Measurements from ENCODE around the gene TSFM. TPM values are rescaled to one million over a fixed set of nuclear protein-coding genes. Genes with fewer than 3 reads are reported as not detected.

The TSFM gene
- total RNA-seq, 1 donor from 2014 or later: 28.4 TPM

DNA sequence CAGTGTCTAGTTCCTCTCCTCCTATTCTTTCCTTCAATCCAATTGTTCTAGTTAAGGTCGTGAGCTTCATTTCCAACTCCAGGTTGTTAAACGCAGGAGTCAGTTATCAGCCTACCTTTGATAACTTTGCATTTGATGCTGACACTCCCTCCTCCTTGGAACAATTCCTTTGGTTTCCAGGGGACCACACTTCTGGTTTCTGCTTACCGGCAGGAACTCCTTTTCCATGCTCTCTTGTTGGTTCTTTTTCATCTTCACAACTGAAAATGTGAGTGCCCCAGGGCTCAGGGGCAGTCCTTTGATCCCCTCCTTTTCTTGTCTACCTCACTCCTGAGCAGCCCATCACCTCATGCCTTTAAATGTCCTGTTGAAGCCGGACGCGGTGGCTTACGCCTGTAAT is 5.2 kb upstream of the TSFM start:
- TF ChIP-seq, protein P1, sequence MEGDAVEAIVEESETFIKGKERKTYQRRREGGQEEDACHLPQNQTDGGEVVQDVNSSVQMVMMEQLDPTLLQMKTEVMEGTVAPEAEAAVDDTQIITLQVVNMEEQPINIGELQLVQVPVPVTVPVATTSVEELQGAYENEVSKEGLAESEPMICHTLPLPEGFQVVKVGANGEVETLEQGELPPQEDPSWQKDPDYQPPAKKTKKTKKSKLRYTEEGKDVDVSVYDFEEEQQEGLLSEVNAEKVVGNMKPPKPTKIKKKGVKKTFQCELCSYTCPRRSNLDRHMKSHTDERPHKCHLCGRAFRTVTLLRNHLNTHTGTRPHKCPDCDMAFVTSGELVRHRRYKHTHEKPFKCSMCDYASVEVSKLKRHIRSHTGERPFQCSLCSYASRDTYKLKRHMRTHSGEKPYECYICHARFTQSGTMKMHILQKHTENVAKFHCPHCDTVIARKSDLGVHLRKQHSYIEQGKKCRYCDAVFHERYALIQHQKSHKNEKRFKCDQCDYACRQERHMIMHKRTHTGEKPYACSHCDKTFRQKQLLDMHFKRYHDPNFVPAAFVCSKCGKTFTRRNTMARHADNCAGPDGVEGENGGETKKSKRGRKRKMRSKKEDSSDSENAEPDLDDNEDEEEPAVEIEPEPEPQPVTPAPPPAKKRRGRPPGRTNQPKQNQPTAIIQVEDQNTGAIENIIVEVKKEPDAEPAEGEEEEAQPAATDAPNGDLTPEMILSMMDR (IDR thresholded peaks at IDR 0.05): no peak
- ATAC-seq (ENCODE audit: low read depth): no peak
- H3K27me3 Mint-ChIP-seq: no peaks in the 10 kb centered on the region
- no peak for DNase-seq
- H3K36me3 Mint-ChIP-seq (ENCODE audit: low read depth): no peaks in the 10 kb centered on the region
- ChIA-PET CTCF (interaction anchor here (1.2 kb wide), 1 partner anchor 11 kb away, joined by 3 read pairs; no protein-coding TSS in a partner anchor), POLR2A (interaction anchor here (1.5 kb wide), 1 partner anchor 21 kb away, joined by 5 read pairs; no protein-coding TSS in a partner anchor)
- H3K4me1 Mint-ChIP-seq: peaks cover 8% of the 10 kb centered on the region
- no peak overlapping the region for H3K4me3 Mint-ChIP-seq
- intact Hi-C loops (cut with micrococcal nuclease): no loop called here
- H3K9me3 Mint-ChIP-seq: no peaks in the 10 kb centered on the region
- no peak overlapping the region for H3K27ac Mint-ChIP-seq

GRCh38 chr12:57777911-57778310 is 4.7 kb upstream of the TSFM start:
- H3K27me3 Mint-ChIP-seq: no peaks in the 10 kb centered on the region
- CTCF ChIA-PET: no interaction called here
- TF ChIP-seq, protein P1 (IDR thresholded peaks at IDR 0.05): no peak
- POLR2A ChIA-PET: interaction anchor here (1.5 kb wide), 1 partner anchor 22 kb away, joined by 5 read pairs; no protein-coding TSS in a partner anchor
- no peak overlapping the region for H3K27ac Mint-ChIP-seq
- H3K4me1 Mint-ChIP-seq: peaks cover 11% of the 10 kb centered on the region
- H3K4me3 Mint-ChIP-seq: no peak overlapping the region
- H3K9me3 Mint-ChIP-seq: no peaks in the 10 kb centered on the region
- H3K36me3 Mint-ChIP-seq (ENCODE audit: low read depth): peaks cover 4% of the 10 kb centered on the region
- intact Hi-C loops (cut with micrococcal nuclease): no loop called here
- ATAC-seq (ENCODE audit: low read depth) (no peak), DNase-seq (no peak)

DNA sequence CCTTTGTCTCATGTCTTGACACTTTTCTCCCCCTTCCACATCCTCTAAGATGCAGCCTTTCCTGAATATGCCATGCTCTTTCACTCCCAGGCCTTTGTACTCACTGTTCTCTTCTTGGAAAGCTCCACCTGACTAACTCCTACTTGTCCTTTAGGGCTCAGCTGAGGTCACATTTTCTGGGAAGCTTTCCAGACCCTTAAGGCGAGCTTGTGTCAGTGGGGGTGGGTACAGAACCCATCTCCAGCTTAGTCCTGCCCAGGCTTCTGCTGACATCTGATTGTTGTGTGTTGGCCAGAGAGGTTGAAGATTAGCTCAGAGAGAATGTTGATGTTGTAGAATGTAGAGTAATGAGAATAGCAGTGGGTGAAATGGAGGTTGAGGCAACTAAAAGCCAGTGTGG is 2.9 kb upstream of the TSFM start:
- ATAC-seq (ENCODE audit: low read depth) (no peak), DNase-seq (no peak)
- ChIA-PET POLR2A (no interaction called here), CTCF (no interaction called here)
- Mint-ChIP-seq H3K9me3 (no peaks in the 10 kb centered on the region), H3K4me3 (no peak overlapping the region), H3K27ac (no peak overlapping the region), H3K36me3 (ENCODE audit: low read depth) (peaks cover 10% of the 10 kb centered on the region), H3K27me3 (no peaks in the 10 kb centered on the region), H3K4me1 (peaks cover 20% of the 10 kb centered on the region)
- TF ChIP-seq, protein P1 (IDR thresholded peaks at IDR 0.05): no peak
- intact Hi-C loops (cut with micrococcal nuclease): no loop called here

- DNase-seq (no peak), ATAC-seq (ENCODE audit: low read depth) (no peak)
- intact Hi-C loops (cut with micrococcal nuclease): no loop called here
- ChIA-PET CTCF (no interaction called here), POLR2A (interaction anchor here (2.3 kb wide), 1 partner anchor 8 kb away, joined by 11 read pairs; the partner anchor contains the start of genes EEF1AKMT3 and METTL1)
- H3K9me3 Mint-ChIP-seq: no peaks in the 10 kb centered on the region
- TF ChIP-seq, protein P1 (IDR thresholded peaks at IDR 0.05): no peak
- H3K27ac Mint-ChIP-seq: no peak overlapping the region
- H3K36me3 Mint-ChIP-seq (ENCODE audit: low read depth): peaks cover 12% of the 10 kb centered on the region
- peaks cover 20% of the 10 kb centered on the region for H3K4me1 Mint-ChIP-seq
- H3K4me3 Mint-ChIP-seq: no peak overlapping the region
- H3K27me3 Mint-ChIP-seq: no peaks in the 10 kb centered on the region
Measured at GRCh38 chr12:57780284-57780897, 2.2 kb upstream of the TSFM start.

DNA sequence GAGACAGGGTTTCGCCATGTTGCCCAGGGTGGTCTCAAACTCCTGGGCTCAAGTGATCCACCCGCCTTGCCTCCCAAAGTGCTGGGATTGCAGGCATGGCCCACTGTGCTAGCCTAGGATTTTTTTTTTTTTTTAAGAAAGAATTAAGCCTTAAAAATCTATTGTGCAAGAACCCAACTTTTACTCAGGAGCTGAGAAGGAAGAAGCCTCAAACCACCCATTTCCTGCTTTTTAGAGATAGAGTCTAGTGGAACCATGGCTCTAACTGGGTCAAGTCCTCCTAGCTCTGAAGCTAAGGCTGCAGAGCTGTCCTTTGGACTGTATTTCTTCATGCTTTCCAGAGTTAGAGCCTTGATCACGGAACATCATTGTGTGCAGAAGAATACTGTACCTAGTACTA is 1.3 kb upstream of the TSFM start:
- TF ChIP-seq, protein P1 (IDR thresholded peaks at IDR 0.05): no peak
- POLR2A ChIA-PET: interaction anchor here (2.3 kb wide), 1 partner anchor 9 kb away, joined by 11 read pairs; the partner anchor contains the start of genes EEF1AKMT3 and METTL1
- Mint-ChIP-seq H3K27me3 (no peaks in the 10 kb centered on the region), H3K27ac (no peak overlapping the region), H3K9me3 (no peaks in the 10 kb centered on the region), H3K36me3 (ENCODE audit: low read depth) (peaks cover 18% of the 10 kb centered on the region), H3K4me1 (peaks cover 22% of the 10 kb centered on the region), H3K4me3 (no peak overlapping the region)
- CTCF ChIA-PET: interaction anchor here (0.9 to 1.3 kb wide), 3 partner anchors 19 to 124 kb away, joined by 3 to 9 read pairs (median 5); no protein-coding TSS in a partner anchor
- DNase-seq: no peak
- intact Hi-C loops (cut with micrococcal nuclease): no loop called here
- ATAC-seq (ENCODE audit: low read depth): no peak

Data from activated B cell treated with CpG ODN at 0.5 μM for 24 hours (primary cell).